GM23248 (cell line): ENCODE data around the gene SLC50A1.

Experiments used
- EZH2 ChIP-seq: fragments of 200-600 bp; sonication (generic); IDR thresholded peaks from 2 replicates; pipeline ENCODE4 v1.6.1; 2018; ENCODE audit warnings: antibody characterized with exemption, mild to moderate bottlenecking; ENCODE audit not compliant: insufficient read depth, poor library complexity, severe bottlenecking
- EZH2phosphoT487 ChIP-seq: fragments of 200-600 bp; sonication (generic); IDR thresholded peaks from 2 replicates; pipeline ENCODE4 v1.6.1; 2018; ENCODE audit warnings: antibody characterized with exemption, moderate library complexity, mild to moderate bottlenecking, low read depth; ENCODE audit not compliant: insufficient read depth

DNA sequence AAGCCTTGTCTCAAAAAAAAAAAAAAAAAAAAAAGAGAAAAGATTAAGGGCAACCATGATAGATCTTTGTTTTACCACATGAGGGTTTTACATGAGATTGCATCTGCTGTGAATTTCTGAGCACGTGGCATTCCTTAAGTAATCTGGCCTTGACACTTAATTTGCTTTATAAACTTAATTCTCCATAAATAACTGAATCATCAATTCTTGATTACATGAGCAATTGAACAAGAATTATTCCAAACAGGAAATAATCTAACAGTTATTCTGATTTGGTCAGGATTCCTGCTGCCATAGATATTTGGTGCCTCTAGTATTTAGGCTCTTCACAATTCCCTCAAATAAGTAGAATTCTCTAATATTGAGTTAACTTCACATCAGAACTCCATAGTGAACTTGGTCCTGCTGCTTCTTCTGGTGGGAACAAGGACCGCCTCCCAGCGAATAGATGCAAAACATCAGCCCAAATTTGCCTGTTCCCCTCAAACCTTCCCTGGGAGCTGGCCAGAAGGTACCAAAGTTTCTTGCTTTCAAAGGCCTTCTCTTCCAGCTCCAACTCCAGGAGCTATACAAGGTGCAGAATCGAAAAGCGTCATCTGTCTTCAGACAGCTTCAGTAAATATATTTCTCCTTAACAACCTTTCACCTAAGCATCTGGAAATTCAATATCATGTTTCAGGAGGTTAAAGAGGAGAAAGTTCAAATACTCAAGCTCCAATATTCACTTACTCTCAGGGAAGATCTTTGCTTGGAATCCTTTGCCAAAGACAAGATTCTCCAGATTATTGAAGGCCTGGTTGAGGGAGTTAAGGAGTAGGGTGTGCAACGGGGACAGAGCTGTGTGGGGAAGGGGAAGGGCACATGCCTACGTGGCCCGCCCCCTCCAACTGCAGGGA is 36.4 kb downstream of the SLC50A1 start:
- no peak for TF ChIP-seq EZH2
- TF ChIP-seq EZH2phosphoT487 = no peak
